ENCODE measurements around the gene ATP6V1E1.

Gene ATP6V1E1

GRCh38 chr22:17580441-17581031 lies 48.0 kb downstream of the ATP6V1E1 start:
- no peak overlapping the region for H2BK120ac ChIP-seq (ENCODE audit: low read depth, low read length)
- H2AK5ac ChIP-seq (ENCODE audit: low read length) = no peak overlapping the region
- no peak overlapping the region for H3K4ac ChIP-seq (ENCODE audit: low read depth, low read length)
- no peak overlapping the region for H3K23ac ChIP-seq (ENCODE audit: low read length)
- H3K4me1 ChIP-seq (ENCODE audit: control insufficient read depth, low read depth, low read length) = peaks cover 5% of the 10 kb centered on the region
- no peaks in the 10 kb centered on the region for H3K79me2 ChIP-seq (ENCODE audit: control insufficient read depth, insufficient read depth, low read length)
- no peak overlapping the region for H3K4me2 ChIP-seq (ENCODE audit: low read length)
- H3K27ac ChIP-seq (ENCODE audit: low read depth, low read length) = peak overlapping the region; percentile 40
- H4K5ac ChIP-seq (ENCODE audit: low read length) = no peak overlapping the region
- no peak overlapping the region for H3K18ac ChIP-seq (ENCODE audit: low read length)
- no peak overlapping the region for H3K9ac ChIP-seq (ENCODE audit: low read length)
- no peak overlapping the region for H2BK5ac ChIP-seq (ENCODE audit: low read length)
- no peak overlapping the region for H4K8ac ChIP-seq (ENCODE audit: low read depth, low read length)
- peak overlapping the region; percentile 18 for H3K56ac ChIP-seq (ENCODE audit: low read length)
- DNase-seq = peak; percentile 80
- H3K4me3 ChIP-seq (ENCODE audit: low read length) = no peak overlapping the region
- no peaks in the 10 kb centered on the region for H3K27me3 ChIP-seq (ENCODE audit: insufficient read depth, low read length, poor library complexity)
- no CpG with 5 or more reads among the region's 15 CpGs for WGBS (ENCODE audit: extremely low coverage, insufficient coverage, low lambda C conversion rate)
- no peaks in the 10 kb centered on the region for H3K36me3 ChIP-seq (ENCODE audit: control insufficient read depth, insufficient read depth, low read length)
- H3K79me1 ChIP-seq (ENCODE audit: low read length) = no peaks in the 10 kb centered on the region
- no peak overlapping the region for H2BK15ac ChIP-seq (replicated peaks; ENCODE audit: low read depth)

DNA sequence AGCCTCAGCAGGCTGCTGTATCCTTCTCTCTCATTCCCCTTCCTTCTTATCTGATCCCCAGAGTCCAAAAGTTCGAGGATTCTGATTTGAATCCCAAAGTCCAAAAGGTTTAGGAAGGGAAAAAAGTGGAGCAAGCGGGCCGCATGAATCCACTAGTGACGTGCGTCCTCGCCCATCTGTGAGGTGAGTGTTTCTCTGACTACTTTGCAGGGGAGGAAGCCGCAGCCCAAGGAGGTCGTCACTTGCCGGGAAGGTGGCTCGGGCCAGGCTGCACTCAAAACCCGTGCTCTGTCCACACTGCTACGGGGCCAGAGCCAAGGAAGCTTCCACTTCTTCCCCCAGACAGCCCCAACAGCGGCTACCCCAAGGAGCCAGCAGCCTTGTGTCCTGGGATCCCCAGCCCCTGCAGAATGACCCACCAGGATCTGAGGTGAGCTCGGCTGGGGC lies 49.0 kb downstream of the ATP6V1E1 start:
- WGBS (ENCODE audit: extremely low coverage, insufficient coverage, low lambda C conversion rate) = no CpG with 5 or more reads among the region's 14 CpGs
- Histone ChIP-seq H3K4me1 (ENCODE audit: control insufficient read depth, low read depth, low read length) (peaks cover 5% of the 10 kb centered on the region), H3K27me3 (ENCODE audit: insufficient read depth, low read length, poor library complexity) (no peaks in the 10 kb centered on the region), H3K36me3 (ENCODE audit: control insufficient read depth, insufficient read depth, low read length) (no peaks in the 10 kb centered on the region), H4K5ac (ENCODE audit: low read length) (no peak overlapping the region), H3K23ac (ENCODE audit: low read length) (no peak overlapping the region), H3K79me2 (ENCODE audit: control insufficient read depth, insufficient read depth, low read length) (no peaks in the 10 kb centered on the region), H2BK15ac (replicated peaks; ENCODE audit: low read depth) (no peak overlapping the region), H2AK5ac (ENCODE audit: low read length) (no peak overlapping the region), H2BK120ac (ENCODE audit: low read depth, low read length) (no peak overlapping the region), H3K18ac (ENCODE audit: low read length) (no peak overlapping the region), H4K8ac (ENCODE audit: low read depth, low read length) (no peak overlapping the region), H3K27ac (ENCODE audit: low read depth, low read length) (peak overlapping the region; percentile 31), H3K4me3 (ENCODE audit: low read length) (no peak overlapping the region), H3K56ac (ENCODE audit: low read length) (peak overlapping the region; percentile 50), H3K9ac (ENCODE audit: low read length) (no peak overlapping the region), H3K79me1 (ENCODE audit: low read length) (no peaks in the 10 kb centered on the region), H3K4ac (ENCODE audit: low read depth, low read length) (peak overlapping the region; percentile 9), H3K4me2 (ENCODE audit: low read length) (no peak overlapping the region), H2BK5ac (ENCODE audit: low read length) (no peak overlapping the region)
- DNase-seq = no peak

- H3K4me3 ChIP-seq (ENCODE audit: low read length) = no peak overlapping the region
- no peak overlapping the region for H3K4ac ChIP-seq (ENCODE audit: low read depth, low read length)
- H2BK5ac ChIP-seq (ENCODE audit: low read length) = no peak overlapping the region
- H3K56ac ChIP-seq (ENCODE audit: low read length) = no peak overlapping the region
- no peaks in the 10 kb centered on the region for H3K79me1 ChIP-seq (ENCODE audit: low read length)
- H2BK15ac ChIP-seq (replicated peaks; ENCODE audit: low read depth) = no peak overlapping the region
- no CpG with 5 or more reads among the region's 11 CpGs for WGBS (ENCODE audit: extremely low coverage, insufficient coverage, low lambda C conversion rate)
- H2AK5ac ChIP-seq (ENCODE audit: low read length) = no peak overlapping the region
- H3K27me3 ChIP-seq (ENCODE audit: insufficient read depth, low read length, poor library complexity) = no peaks in the 10 kb centered on the region
- H3K18ac ChIP-seq (ENCODE audit: low read length) = no peak overlapping the region
- no peak overlapping the region for H2BK120ac ChIP-seq (ENCODE audit: low read depth, low read length)
- no peak overlapping the region for H3K27ac ChIP-seq (ENCODE audit: low read depth, low read length)
- peak overlapping the region; percentile 66 for H3K23ac ChIP-seq (ENCODE audit: low read length)
- H4K5ac ChIP-seq (ENCODE audit: low read length) = no peak overlapping the region
- no peak overlapping the region for H4K8ac ChIP-seq (ENCODE audit: low read depth, low read length)
- no peak for DNase-seq
- peaks cover 5% of the 10 kb centered on the region for H3K4me1 ChIP-seq (ENCODE audit: control insufficient read depth, low read depth, low read length)
- no peaks in the 10 kb centered on the region for H3K36me3 ChIP-seq (ENCODE audit: control insufficient read depth, insufficient read depth, low read length)
- no peak overlapping the region for H3K4me2 ChIP-seq (ENCODE audit: low read length)
- H3K9ac ChIP-seq (ENCODE audit: low read length) = no peak overlapping the region
- no peaks in the 10 kb centered on the region for H3K79me2 ChIP-seq (ENCODE audit: control insufficient read depth, insufficient read depth, low read length)
These were observed 50.3 kb downstream of the ATP6V1E1 start for GRCh38 chr22:17578136-17578754.

GRCh38 chr22:17576470-17576869 lies 52.1 kb downstream of the ATP6V1E1 start:
- H3K56ac ChIP-seq (ENCODE audit: low read length) = peak overlapping the region; percentile 73
- H4K8ac ChIP-seq (ENCODE audit: low read depth, low read length) = no peak overlapping the region
- no peaks in the 10 kb centered on the region for H3K27me3 ChIP-seq (ENCODE audit: insufficient read depth, low read length, poor library complexity)
- no CpG with 5 or more reads among the region's 6 CpGs for WGBS (ENCODE audit: extremely low coverage, insufficient coverage, low lambda C conversion rate)
- peak overlapping the region; percentile 39 for H3K4ac ChIP-seq (ENCODE audit: low read depth, low read length)
- peaks cover 5% of the 10 kb centered on the region for H3K4me1 ChIP-seq (ENCODE audit: control insufficient read depth, low read depth, low read length)
- H2AK5ac ChIP-seq (ENCODE audit: low read length) = no peak overlapping the region
- H2BK5ac ChIP-seq (ENCODE audit: low read length) = peak overlapping the region; percentile 63
- H3K9ac ChIP-seq (ENCODE audit: low read length) = peak overlapping the region; percentile 38
- H2BK15ac ChIP-seq (replicated peaks; ENCODE audit: low read depth) = no peak overlapping the region
- H3K4me3 ChIP-seq (ENCODE audit: low read length) = no peak overlapping the region
- H3K23ac ChIP-seq (ENCODE audit: low read length) = no peak overlapping the region
- H3K27ac ChIP-seq (ENCODE audit: low read depth, low read length) = no peak overlapping the region
- DNase-seq = peak; percentile 96
- H4K5ac ChIP-seq (ENCODE audit: low read length) = no peak overlapping the region
- H2BK120ac ChIP-seq (ENCODE audit: low read depth, low read length) = no peak overlapping the region
- no peak overlapping the region for H3K18ac ChIP-seq (ENCODE audit: low read length)
- H3K79me2 ChIP-seq (ENCODE audit: control insufficient read depth, insufficient read depth, low read length) = no peaks in the 10 kb centered on the region
- H3K79me1 ChIP-seq (ENCODE audit: low read length) = no peaks in the 10 kb centered on the region
- H3K36me3 ChIP-seq (ENCODE audit: control insufficient read depth, insufficient read depth, low read length) = no peaks in the 10 kb centered on the region
- H3K4me2 ChIP-seq (ENCODE audit: low read length) = no peak overlapping the region

DNA sequence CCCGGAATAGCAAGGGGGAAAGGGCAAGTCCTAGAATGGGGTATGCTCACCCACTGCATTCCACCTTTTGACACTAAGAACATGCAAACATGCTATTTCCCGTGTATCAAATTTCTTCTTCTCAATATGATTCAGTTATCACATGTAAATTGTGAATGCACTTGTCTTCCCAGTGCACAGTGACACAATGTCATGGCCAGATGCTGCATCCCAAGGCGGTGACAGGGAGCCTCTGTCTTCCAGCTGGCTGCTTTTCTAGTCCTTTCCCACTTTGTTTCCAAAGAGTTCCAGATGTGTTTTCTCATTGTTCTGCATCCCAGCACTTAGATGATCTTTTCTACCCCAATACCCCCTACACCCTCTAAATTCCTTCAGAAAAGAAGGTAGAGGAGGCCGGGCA lies 52.9 kb downstream of the ATP6V1E1 start:
- Histone ChIP-seq H3K9ac (ENCODE audit: low read length) (no peak overlapping the region), H3K27me3 (ENCODE audit: insufficient read depth, low read length, poor library complexity) (no peaks in the 10 kb centered on the region), H2BK15ac (replicated peaks; ENCODE audit: low read depth) (no peak overlapping the region), H2BK5ac (ENCODE audit: low read length) (no peak overlapping the region), H4K8ac (ENCODE audit: low read depth, low read length) (no peak overlapping the region), H3K4me3 (ENCODE audit: low read length) (no peak overlapping the region), H3K79me1 (ENCODE audit: low read length) (no peaks in the 10 kb centered on the region), H3K18ac (ENCODE audit: low read length) (no peak overlapping the region), H3K4me1 (ENCODE audit: control insufficient read depth, low read depth, low read length) (peaks cover 9% of the 10 kb centered on the region), H3K27ac (ENCODE audit: low read depth, low read length) (no peak overlapping the region), H3K56ac (ENCODE audit: low read length) (no peak overlapping the region), H3K79me2 (ENCODE audit: control insufficient read depth, insufficient read depth, low read length) (no peaks in the 10 kb centered on the region), H3K4me2 (ENCODE audit: low read length) (no peak overlapping the region), H4K5ac (ENCODE audit: low read length) (no peak overlapping the region), H2AK5ac (ENCODE audit: low read length) (no peak overlapping the region), H2BK120ac (ENCODE audit: low read depth, low read length) (no peak overlapping the region), H3K36me3 (ENCODE audit: control insufficient read depth, insufficient read depth, low read length) (no peaks in the 10 kb centered on the region), H3K23ac (ENCODE audit: low read length) (no peak overlapping the region), H3K4ac (ENCODE audit: low read depth, low read length) (no peak overlapping the region)
- DNase-seq = no peak
- no CpG with 5 or more reads among the region's 4 CpGs for WGBS (ENCODE audit: extremely low coverage, insufficient coverage, low lambda C conversion rate)

DNA sequence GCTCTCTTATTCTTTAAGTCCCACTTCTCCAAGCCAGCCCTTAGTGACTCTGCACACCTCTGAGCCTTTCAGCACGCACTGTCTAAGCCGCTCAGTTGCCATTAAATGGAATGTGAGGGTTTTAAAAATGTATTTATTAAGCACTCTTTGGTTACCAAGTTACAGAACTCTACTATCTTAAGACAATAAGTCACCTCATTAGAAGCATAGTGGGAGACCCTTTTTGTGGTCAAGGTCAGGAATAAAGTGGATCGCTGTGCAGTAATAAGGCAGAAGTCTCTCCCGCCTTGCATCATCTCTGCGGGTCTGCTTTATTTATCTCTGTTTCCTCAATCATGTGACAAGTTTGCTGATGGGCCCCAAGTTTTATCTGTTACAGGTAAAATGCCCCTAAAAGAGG lies 53.4 kb downstream of the ATP6V1E1 start:
- Histone ChIP-seq H3K18ac (ENCODE audit: low read length) (no peak overlapping the region), H2AK5ac (ENCODE audit: low read length) (no peak overlapping the region), H3K79me2 (ENCODE audit: control insufficient read depth, insufficient read depth, low read length) (no peaks in the 10 kb centered on the region), H3K23ac (ENCODE audit: low read length) (no peak overlapping the region), H3K4me3 (ENCODE audit: low read length) (no peak overlapping the region), H3K4ac (ENCODE audit: low read depth, low read length) (no peak overlapping the region), H4K8ac (ENCODE audit: low read depth, low read length) (no peak overlapping the region), H3K9ac (ENCODE audit: low read length) (no peak overlapping the region), H3K27me3 (ENCODE audit: insufficient read depth, low read length, poor library complexity) (no peaks in the 10 kb centered on the region), H3K36me3 (ENCODE audit: control insufficient read depth, insufficient read depth, low read length) (no peaks in the 10 kb centered on the region), H2BK15ac (replicated peaks; ENCODE audit: low read depth) (no peak overlapping the region), H2BK120ac (ENCODE audit: low read depth, low read length) (no peak overlapping the region), H2BK5ac (ENCODE audit: low read length) (no peak overlapping the region), H4K5ac (ENCODE audit: low read length) (no peak overlapping the region), H3K56ac (ENCODE audit: low read length) (no peak overlapping the region), H3K79me1 (ENCODE audit: low read length) (no peaks in the 10 kb centered on the region), H3K4me2 (ENCODE audit: low read length) (no peak overlapping the region), H3K27ac (ENCODE audit: low read depth, low read length) (no peak overlapping the region), H3K4me1 (ENCODE audit: control insufficient read depth, low read depth, low read length) (peaks cover 7% of the 10 kb centered on the region)
- peak; percentile 26 for DNase-seq
- WGBS (ENCODE audit: extremely low coverage, insufficient coverage, low lambda C conversion rate) = no CpG with 5 or more reads among the region's 5 CpGs
